ENCODE data around the gene AGBL5. TPM values are rescaled to one million over a fixed set of nuclear protein-coding genes. Genes with fewer than 3 reads are reported as not detected.
A peak's percentile ranks its signal among the peaks of the same experiment; 100 is the strongest.

The AGBL5 gene
- total and polyA plus RNA-seq, 9 of the 15 experiments (the other 6 are each of a cell fraction or from before 2014, with no cell fraction given): 3.3 to 52.7 (median 26.2) TPM

DNA sequence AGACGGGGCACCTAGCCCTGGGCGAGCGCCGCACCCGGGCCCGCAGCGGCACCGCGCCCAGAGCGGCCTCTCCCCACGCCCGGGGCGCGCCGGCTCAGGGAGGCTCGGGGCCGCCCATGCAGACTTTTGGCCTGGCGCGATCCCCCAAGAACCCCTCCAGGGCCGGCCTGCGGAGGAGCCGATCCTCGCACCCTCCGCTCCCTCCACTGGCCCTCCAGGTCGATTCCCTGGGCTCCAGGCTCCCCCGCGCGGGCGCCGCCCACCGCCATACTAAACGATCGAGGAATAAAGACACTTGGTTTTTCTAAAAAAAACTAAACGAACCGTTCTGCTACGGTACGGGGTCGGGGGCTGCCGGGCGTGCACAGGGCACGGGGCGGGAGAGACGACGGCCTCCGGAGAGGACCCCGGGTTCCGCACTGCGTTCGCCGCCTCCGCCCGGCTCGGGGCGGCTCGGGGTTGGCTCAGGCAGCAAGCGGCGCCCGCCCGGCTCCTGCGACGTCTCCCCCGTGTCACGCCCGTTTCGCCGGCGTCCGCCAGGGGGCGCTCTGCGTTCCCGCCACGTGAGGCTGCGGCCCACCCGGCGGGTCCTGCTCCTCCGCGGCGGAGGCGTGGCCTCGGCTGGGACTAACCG lies 34.7 kb downstream of the AGBL5 start (continued):
- peak; percentile 27; the same call in 1 of the 2 replicates for TF ChIP-seq SIN3B (IDR thresholded peaks at IDR 0.05; ENCODE audit: low read depth)
- TF ChIP-seq, protein P1, sequence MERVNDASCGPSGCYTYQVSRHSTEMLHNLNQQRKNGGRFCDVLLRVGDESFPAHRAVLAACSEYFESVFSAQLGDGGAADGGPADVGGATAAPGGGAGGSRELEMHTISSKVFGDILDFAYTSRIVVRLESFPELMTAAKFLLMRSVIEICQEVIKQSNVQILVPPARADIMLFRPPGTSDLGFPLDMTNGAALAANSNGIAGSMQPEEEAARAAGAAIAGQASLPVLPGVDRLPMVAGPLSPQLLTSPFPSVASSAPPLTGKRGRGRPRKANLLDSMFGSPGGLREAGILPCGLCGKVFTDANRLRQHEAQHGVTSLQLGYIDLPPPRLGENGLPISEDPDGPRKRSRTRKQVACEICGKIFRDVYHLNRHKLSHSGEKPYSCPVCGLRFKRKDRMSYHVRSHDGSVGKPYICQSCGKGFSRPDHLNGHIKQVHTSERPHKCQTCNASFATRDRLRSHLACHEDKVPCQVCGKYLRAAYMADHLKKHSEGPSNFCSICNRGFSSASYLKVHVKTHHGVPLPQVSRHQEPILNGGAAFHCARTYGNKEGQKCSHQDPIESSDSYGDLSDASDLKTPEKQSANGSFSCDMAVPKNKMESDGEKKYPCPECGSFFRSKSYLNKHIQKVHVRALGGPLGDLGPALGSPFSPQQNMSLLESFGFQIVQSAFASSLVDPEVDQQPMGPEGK (CRISPR knock-in tag; IDR thresholded peaks at IDR 0.05; ENCODE audit: borderline replicate concordance): no peak
- no peak; the same call in 1 of the 2 replicates for TF ChIP-seq TCF3 (CRISPR knock-in tag; IDR thresholded peaks at IDR 0.05)
- no peak for TF ChIP-seq POLR2AphosphoS2 (IDR thresholded peaks at IDR 0.05; ENCODE audit: low read length)
- TF ChIP-seq LARP7 (IDR thresholded peaks at IDR 0.05): no peak
- TF ChIP-seq NONO (IDR thresholded peaks at IDR 0.05; ENCODE audit: low read depth in 2 of 2, low read length in 1 of 2): peak in 1 of 2 experiments; percentile 89; a peak in 3 of 4 replicates
- no peak for TF ChIP-seq ZNF830 (CRISPR knock-in tag; IDR thresholded peaks at IDR 0.05)
- TF ChIP-seq CBX1 (IDR thresholded peaks at IDR 0.05; ENCODE audit: low read depth): peak; percentile 83; the same call in 1 of the 2 replicates
- TF ChIP-seq EGR1 (conservative IDR thresholded peaks at IDR 0.05): peak; percentile 76
- TF ChIP-seq ZNF507 (tag; conservative IDR thresholded peaks at IDR 0.05): no peak
- peak in 1 of 2 experiments; percentile 18; a peak in 1 of 4 replicates for TF ChIP-seq TRIM24 (IDR thresholded peaks at IDR 0.05)
- peak in 1 of 2 experiments; percentile 51; a peak in 1 of 4 replicates for TF ChIP-seq TEAD1 (CRISPR knock-in tag; IDR thresholded peaks at IDR 0.05)
- peak; percentile 60 for TF ChIP-seq TAF1 (IDR thresholded peaks at IDR 0.05; ENCODE audit: control insufficient read depth, extremely low read depth, insufficient read depth, low read length, severe bottlenecking)
- TF ChIP-seq SRSF7 (optimal IDR thresholded peaks at IDR 0.05; ENCODE audit: low read depth, low read length): no peak
- TF ChIP-seq, protein P2, sequence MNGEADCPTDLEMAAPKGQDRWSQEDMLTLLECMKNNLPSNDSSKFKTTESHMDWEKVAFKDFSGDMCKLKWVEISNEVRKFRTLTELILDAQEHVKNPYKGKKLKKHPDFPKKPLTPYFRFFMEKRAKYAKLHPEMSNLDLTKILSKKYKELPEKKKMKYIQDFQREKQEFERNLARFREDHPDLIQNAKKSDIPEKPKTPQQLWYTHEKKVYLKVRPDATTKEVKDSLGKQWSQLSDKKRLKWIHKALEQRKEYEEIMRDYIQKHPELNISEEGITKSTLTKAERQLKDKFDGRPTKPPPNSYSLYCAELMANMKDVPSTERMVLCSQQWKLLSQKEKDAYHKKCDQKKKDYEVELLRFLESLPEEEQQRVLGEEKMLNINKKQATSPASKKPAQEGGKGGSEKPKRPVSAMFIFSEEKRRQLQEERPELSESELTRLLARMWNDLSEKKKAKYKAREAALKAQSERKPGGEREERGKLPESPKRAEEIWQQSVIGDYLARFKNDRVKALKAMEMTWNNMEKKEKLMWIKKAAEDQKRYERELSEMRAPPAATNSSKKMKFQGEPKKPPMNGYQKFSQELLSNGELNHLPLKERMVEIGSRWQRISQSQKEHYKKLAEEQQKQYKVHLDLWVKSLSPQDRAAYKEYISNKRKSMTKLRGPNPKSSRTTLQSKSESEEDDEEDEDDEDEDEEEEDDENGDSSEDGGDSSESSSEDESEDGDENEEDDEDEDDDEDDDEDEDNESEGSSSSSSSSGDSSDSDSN (IDR thresholded peaks at IDR 0.05; ENCODE audit: borderline replicate concordance in 1 of 2, low read depth in 2 of 2, low read length in 2 of 2): peak; percentile 79 to 95; a peak in 3 of 4 replicates
- no peak for TF ChIP-seq ZNF282 (CRISPR knock-in tag; IDR thresholded peaks at IDR 0.05)
- no peak; the same call in 1 of the 2 replicates for TF ChIP-seq NR2C2 (CRISPR knock-in tag; IDR thresholded peaks at IDR 0.05)
- TF ChIP-seq NR2C2 (tag; IDR thresholded peaks at IDR 0.05): 0 out of 2 replicates have a peak, but pooled peaks have one; percentile 35
- no peak for TF ChIP-seq MCM2 (IDR thresholded peaks at IDR 0.05; ENCODE audit: low read depth)
- TF ChIP-seq GABPA (tag; conservative IDR thresholded peaks at IDR 0.05; ENCODE audit: low read depth): peak; percentile 52
- no peak for TF ChIP-seq ETS2 (tag; IDR thresholded peaks at IDR 0.05; ENCODE audit: borderline replicate concordance, poor library complexity, severe bottlenecking)
- peak; percentile 92; the same call in 1 of the 2 replicates for TF ChIP-seq GATAD2B (IDR thresholded peaks at IDR 0.05; ENCODE audit: borderline replicate concordance)
- TF ChIP-seq, protein P3, sequence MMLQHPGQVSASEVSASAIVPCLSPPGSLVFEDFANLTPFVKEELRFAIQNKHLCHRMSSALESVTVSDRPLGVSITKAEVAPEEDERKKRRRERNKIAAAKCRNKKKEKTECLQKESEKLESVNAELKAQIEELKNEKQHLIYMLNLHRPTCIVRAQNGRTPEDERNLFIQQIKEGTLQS (IDR thresholded peaks at IDR 0.05): no peak
- TF ChIP-seq, protein P3 (CRISPR knock-in tag; conservative IDR thresholded peaks at IDR 0.05): no peak
- no peak for TF ChIP-seq TAF9B (IDR thresholded peaks at IDR 0.05; ENCODE audit: partially characterized antibody)
